Lower lobe of right lung (tissue), 2 donors: ENCODE results near the gene RNF7. TPM values are rescaled to one million over a fixed set of nuclear protein-coding genes. Genes with fewer than 3 reads are reported as not detected.
"Not testable (repeated sequence)": the region's sequence is repeated elsewhere in the genome, so short reads cannot be mapped to it uniquely, and the experiment has no call there.

Source experiments
- ATAC-seq, 2 donors: fragments of 200-7000 bp; cut with Tn5 transposase; one replicate each; pipeline ENCODE4 v1.9.1; 2020 to 2022; ENCODE audit warnings: mild to moderate bottlenecking in 2 of 2, moderate library complexity in 2 of 2
- DNase-seq: peaks from one replicate; pipeline ENCODE4 v3.0.0-alpha.2; 2020
- H3K27ac ChIP-seq: fragments of 200-600 bp; one replicate; pipeline ENCODE4 v1.8.0; 2022
- H3K27me3 ChIP-seq: fragments of 200-600 bp; one replicate; pipeline ENCODE4 v1.8.0; 2022; ENCODE audit warnings: low read depth
- H3K36me3 ChIP-seq: fragments of 200-600 bp; one replicate; pipeline ENCODE4 v1.8.0; 2022; ENCODE audit warnings: mild to moderate bottlenecking
- H3K4me1 ChIP-seq: fragments of 200-600 bp; one replicate; pipeline ENCODE4 v1.8.0; 2022
- H3K4me3 ChIP-seq: fragments of 200-600 bp; one replicate; pipeline ENCODE4 v1.8.0; 2022; ENCODE audit warnings: mild to moderate bottlenecking
- H3K9me3 ChIP-seq: fragments of 200-600 bp; one replicate; pipeline ENCODE4 v1.8.0; 2022
- intact Hi-C: fragments of 100-400 bp; cut with DNase I; formaldehyde crosslinking; loops from one replicate; pipeline ENCODE4 v1.11.0; 2022
- long read RNA-seq: library from polyadenylated mRNA; unstranded; transcript quantifications from one replicate; pipeline ENCODE4 v2.0.0, GENCODE V29; 2021
- total RNA-seq: library from RNA; stranded (reverse); fragmentation: NEBNext Ultra II Directional; extraction: Animal tissue kit (Norgen Biotek cat#: 25700); gene quantifications from one replicate; pipeline ENCODE4 v1.2.1, GENCODE V29; 2021
- TF ChIP-seq, protein P1 (sequence below): fragments of 200-600 bp; IDR thresholded peaks from one replicate; pipeline ENCODE4 v1.8.0; 2022; ENCODE audit warnings: antibody characterized with exemption, mild to moderate bottlenecking
- donor health status: DM: no; HTN: yes; CAD: no; lungs with severe emphysema.

Gene RNF7
- total RNA-seq: 69.3 TPM
- long read RNA-seq, transcript RNF7-201 (3 exons, 2,763 nt): major isoform, 71 of 83 reads
- long read RNA-seq, transcript RNF7-202 (3 exons, 805 nt): minor isoform, 7 of 83 reads
- long read RNA-seq, partial matches to known transcripts: 0 of 83 reads
- long read RNA-seq, other reads (novel, unspliced or antisense): 2 of 83 reads

DNA sequence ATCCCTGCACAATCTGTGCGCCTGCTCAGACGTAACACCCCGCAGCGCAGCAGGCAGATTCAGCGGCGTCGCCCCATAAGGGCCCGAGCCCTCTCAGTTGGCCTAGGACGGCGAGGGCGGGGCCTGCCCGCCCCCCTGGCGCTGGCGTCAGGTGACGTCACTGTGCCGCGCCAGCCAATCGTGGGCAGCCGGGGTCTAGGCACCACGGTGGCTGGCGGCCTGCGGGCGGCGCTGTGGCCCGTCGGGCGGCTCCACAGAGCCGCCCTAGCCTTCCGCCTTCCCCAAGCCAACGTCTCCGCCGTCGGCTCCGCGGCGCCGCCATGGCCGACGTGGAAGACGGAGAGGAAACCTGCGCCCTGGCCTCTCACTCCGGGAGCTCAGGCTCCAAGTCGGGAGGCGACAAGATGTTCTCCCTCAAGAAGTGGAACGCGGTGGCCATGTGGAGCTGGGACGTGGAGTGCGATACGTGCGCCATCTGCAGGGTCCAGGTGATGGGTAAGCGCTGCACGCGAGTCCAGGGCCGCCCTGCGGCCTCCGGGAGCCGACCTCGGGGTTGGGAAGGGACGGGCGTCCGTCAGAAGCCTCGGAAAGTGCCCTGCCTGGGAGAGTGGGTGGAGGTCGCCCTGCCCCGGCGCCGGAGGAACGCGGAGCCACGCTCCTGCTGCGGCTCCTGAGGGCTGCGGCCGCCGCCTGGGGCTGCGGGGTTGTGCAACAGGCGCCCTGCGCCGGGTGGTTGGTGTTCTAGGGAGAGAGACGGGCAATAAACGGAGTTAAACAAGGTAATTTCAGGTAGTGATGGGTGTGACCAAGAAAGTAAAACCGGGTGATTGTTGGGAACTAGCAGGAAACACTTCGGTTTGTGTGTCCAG lies at the start of gene RNF7:
RNF7 (plus strand) TSS at position 277 of the 869 bp plus-strand sequence; CDS start at position 321, 44 bp downstream.
- intact Hi-C loops: no loop called here
- H3K36me3 ChIP-seq: peaks cover 9% of the 10 kb centered on the region

DNA sequence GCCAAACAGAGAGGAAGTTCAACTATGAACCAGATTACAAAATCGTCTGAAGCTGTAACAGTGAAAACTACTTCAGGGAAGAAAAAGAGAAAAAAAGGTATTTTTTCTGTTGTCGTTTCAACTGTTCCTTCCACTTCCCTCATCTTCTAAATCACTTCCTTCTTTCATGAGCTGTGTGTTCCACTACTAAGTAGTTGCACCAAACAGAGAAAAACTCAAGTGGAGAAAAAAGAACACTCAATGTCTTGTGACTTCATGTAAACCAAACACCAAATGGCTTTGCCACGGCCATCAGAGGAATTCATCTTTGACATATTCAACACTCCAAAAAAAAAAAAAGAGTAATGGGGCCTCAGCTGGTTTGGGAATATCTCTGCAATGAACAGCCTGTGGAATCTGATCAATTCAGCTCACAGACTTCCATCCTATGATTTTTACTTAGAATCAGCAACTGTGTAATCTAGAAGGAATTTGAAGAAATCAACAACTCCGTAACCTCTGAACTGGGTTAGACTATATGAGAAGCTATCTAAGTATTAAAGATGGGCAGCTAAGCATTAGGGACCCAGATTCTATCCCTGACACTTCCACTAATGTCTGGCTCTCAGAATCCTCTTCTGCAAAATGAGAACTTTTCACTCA lies 47.5 kb upstream of the RNF7 start:
- Histone ChIP-seq H3K27ac (peak overlapping the region; percentile 64), H3K4me1 (peaks cover 18% of the 10 kb centered on the region), H3K9me3 (no peaks in the 10 kb centered on the region), H3K27me3 (no peaks in the 10 kb centered on the region), H3K36me3 (no peaks in the 10 kb centered on the region), H3K4me3 (no peak overlapping the region)
- intact Hi-C loops: no loop called here
- TF ChIP-seq, protein P1, sequence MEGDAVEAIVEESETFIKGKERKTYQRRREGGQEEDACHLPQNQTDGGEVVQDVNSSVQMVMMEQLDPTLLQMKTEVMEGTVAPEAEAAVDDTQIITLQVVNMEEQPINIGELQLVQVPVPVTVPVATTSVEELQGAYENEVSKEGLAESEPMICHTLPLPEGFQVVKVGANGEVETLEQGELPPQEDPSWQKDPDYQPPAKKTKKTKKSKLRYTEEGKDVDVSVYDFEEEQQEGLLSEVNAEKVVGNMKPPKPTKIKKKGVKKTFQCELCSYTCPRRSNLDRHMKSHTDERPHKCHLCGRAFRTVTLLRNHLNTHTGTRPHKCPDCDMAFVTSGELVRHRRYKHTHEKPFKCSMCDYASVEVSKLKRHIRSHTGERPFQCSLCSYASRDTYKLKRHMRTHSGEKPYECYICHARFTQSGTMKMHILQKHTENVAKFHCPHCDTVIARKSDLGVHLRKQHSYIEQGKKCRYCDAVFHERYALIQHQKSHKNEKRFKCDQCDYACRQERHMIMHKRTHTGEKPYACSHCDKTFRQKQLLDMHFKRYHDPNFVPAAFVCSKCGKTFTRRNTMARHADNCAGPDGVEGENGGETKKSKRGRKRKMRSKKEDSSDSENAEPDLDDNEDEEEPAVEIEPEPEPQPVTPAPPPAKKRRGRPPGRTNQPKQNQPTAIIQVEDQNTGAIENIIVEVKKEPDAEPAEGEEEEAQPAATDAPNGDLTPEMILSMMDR: no peak
- DNase-seq: no peak
- peak; percentile 64 to 77 for ATAC-seq

More for the DNA sequence above, at the start of gene RNF7:
- no peaks in the 10 kb centered on the region for H3K9me3 ChIP-seq
- ATAC-seq (peak; percentile 98 to 99), DNase-seq (peak; percentile 97)
- H3K4me1 ChIP-seq: peaks cover 41% of the 10 kb centered on the region
- H3K4me3 ChIP-seq: peak within 1 kb of the TSS; percentile 78
- peak within 1 kb of the TSS; percentile 95 for H3K27ac ChIP-seq
- no peaks in the 10 kb centered on the region for H3K27me3 ChIP-seq
- TF ChIP-seq, protein P1: peak; percentile 96

DNA sequence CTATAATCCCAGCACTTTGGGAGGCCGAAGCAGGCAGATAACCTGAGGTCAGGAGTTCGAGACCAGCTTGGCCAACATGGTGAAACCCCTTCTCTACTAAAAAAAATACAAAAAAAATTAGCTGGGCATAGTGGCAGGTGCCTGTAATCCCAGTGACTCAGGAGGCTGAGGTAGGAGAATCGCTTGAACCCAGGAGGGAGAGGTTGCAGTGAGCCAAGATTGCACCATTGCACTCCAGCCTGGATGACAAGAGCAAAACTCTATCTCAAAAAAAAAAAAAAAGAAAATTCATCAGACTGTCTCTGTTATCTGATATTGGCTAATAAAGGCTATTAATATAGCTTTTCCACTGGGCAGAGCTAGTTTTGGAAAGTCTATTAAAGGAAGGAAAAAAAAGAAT lies 46.6 kb upstream of the RNF7 start:
- H3K9me3 ChIP-seq, ATAC-seq, H3K27me3 ChIP-seq, H3K27ac ChIP-seq, H3K4me3 ChIP-seq, intact Hi-C loops, H3K36me3 ChIP-seq, DNase-seq: not testable (repeated sequence)
- H3K4me1 ChIP-seq: peaks cover 13% of the 10 kb centered on the region

DNA sequence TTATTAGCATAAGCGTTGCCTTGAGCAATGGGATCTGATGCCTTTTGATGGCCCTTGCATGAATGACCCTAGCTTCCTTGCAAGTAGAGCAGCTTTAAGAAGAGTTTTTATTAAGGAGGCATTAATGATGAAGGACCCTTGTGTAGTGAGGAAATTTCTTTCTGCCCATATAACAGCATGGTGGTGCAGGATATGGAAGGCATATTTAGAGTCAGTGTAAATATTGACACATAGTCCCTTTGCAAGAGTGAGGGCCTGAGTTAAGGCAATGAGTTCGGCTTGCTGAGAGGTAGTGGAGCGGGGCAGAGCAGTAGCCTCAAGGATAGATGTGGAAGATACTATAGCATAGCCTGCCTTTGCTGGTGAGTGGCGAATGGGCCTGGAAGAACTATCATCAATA lies 45.1 kb upstream of the RNF7 start:
- DNase-seq, H3K4me1 ChIP-seq, H3K27ac ChIP-seq, H3K27me3 ChIP-seq, ATAC-seq, intact Hi-C loops, H3K36me3 ChIP-seq, H3K4me3 ChIP-seq, H3K9me3 ChIP-seq: not testable (repeated sequence)

DNA sequence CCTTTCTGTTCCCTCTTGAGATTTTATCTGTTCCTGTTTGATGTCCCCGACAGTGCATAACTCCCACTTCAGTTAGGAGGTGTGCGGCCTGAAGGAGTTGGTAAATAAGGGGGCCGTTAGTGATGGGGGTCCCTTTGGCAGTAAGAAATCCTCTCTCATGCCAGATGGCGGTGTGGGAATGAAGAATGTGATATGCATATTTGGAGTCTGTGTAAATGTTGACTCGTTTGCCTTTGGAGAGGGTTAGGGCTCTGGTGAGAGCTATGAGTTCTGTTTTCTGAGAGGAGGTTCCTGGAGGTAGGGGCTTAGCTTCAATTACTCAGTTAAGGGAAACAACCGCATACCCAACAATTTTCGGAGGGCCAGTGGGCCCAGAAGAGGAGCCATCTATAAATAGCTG lies 38.8 kb upstream of the RNF7 start:
- TF ChIP-seq, protein P1: no peak
- no peaks in the 10 kb centered on the region for H3K27me3 ChIP-seq
- intact Hi-C loops: no loop called here
- H3K9me3 ChIP-seq: no peaks in the 10 kb centered on the region
- H3K4me1 ChIP-seq: peaks cover 6% of the 10 kb centered on the region
- H3K36me3 ChIP-seq: no peaks in the 10 kb centered on the region
- DNase-seq (no peak), ATAC-seq (peak in 1 of 2 donors; percentile 49)
- no peak overlapping the region for H3K4me3 ChIP-seq
- no peak overlapping the region for H3K27ac ChIP-seq

DNA sequence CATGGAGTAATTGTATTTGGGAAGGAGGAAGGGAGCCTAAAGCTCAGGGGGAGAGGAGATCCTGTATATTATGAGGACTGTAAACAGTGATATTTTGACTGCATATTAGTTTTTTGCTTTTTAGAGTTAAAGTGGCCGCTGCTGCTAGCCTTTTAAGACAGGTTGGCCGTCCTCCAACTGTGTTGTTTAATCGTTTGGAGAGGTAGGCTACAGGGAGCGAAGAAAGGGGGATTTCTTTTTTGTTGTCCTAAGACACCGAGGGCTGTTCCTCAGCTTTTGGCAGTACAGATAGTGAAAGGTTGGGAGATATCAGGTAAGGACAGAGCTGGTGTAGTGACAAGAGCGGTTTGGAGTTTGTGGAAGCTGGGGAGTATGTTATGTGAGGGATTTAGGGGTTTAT lies 38.2 kb upstream of the RNF7 start:
- no peaks in the 10 kb centered on the region for H3K9me3 ChIP-seq
- TF ChIP-seq, protein P1: no peak
- H3K27me3 ChIP-seq: no peaks in the 10 kb centered on the region
- no peak for ATAC-seq
- no peak for DNase-seq
- no peak overlapping the region for H3K27ac ChIP-seq
- H3K4me1 ChIP-seq: peaks cover 6% of the 10 kb centered on the region
- intact Hi-C loops: no loop called here
- H3K4me3 ChIP-seq: no peak overlapping the region
- no peaks in the 10 kb centered on the region for H3K36me3 ChIP-seq

DNA sequence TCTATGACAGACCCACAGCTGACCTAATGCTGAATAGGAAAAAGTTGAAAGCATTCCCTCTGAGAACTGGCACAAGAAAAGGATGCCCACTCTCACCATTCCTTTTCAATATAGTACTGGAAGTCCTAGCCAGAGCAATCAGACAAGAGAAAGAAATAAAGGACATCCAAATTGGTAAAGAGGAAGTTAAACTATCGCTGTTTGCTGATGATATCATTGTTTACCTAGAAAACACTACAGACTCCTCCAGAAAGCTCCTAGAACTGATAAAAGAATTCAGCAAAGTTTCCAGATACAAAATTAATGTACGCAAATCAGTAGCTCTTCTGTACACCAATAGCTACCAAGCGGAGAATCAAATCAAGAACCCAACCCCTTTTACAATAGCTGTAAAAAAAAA lies 34.7 kb upstream of the RNF7 start:
- DNase-seq, H3K27ac ChIP-seq, H3K9me3 ChIP-seq, intact Hi-C loops, H3K27me3 ChIP-seq, H3K4me3 ChIP-seq, H3K36me3 ChIP-seq, ATAC-seq: not testable (repeated sequence)
- H3K4me1 ChIP-seq: peaks cover 14% of the 10 kb centered on the region
